GM21619 (cell line): ENCODE results near the gene KCMF1.

Source experiments
- ATAC-seq: cut with Tn5 transposase; IDR thresholded peaks from one replicate; pipeline ENCODE4 v1.9.1; 2021; ENCODE audit not compliant: unreplicated experiment

Gene KCMF1

GRCh38 chr2:85019121-85019520, 48.2 kb downstream of the KCMF1 start:
- ATAC-seq = no peak

DNA sequence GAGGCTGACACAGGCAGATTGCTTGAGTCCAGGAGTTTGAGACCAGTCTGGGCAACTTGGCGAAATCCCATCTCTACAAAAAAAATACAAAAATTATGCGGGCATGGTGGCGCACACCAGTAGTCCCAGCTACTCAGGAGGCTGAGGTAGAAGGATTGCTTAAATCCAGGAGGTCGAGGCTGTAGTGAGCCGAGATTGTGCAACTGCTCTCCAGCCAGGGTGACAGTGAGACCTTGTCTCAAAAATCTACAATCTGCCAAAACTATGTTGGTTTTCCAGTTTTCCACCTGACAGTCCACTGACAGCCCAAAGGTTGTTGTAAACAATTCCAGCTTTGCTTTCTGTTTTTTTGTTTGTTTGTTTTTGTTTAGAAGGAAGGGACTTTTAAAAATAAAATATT, 51.3 kb downstream of the KCMF1 start:
- no peak for ATAC-seq

DNA sequence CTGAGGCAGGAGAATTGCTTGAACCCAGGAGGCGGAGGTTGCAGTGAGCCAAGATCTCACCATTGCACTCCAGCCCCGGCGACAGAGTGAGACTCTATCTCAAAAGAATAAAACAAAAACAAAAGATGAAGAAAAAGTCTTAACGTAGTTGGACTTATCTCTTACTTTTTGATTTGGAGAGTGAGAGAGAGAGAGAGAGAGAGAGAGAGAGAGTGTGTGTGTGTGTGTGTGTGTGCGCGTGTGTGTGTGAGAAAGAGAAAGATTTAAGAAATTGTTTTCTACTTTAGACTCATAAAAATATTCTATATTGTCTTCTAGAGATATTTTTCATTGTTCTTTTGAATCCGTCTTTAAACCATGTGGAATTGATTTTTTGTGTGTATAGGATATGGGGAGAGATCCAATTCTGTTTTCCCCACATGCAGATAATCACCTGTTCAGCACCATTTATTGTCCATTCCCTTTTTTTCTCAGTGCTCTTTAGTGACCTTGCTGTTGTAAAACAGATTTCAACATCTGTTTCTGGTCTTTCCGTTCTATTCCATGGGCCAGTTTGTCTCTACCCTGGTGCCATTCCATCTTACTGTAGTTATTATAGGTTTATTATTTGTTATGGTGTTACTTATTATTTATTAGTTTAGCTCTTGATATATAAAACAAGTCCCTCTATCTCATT, 53.5 kb downstream of the KCMF1 start:
- ATAC-seq = no peak

DNA sequence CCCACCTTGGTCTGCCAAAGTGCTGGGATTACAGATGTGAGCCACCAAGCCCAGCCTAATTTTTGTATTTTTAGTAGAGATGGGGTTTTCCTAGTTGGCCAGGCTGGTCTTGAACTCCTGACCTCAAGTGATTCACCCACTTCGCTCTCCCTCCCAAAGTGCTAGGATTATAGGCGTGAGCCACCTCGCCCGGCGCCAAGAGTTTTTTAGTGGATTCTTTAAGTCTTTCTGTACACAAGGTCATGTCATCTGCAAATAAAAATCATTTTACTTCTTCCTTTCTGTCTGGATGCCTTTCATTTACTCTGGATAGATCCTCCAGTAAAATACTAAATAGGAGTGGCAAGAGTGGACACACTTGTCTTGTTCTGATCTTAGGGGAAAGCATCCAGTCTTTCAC, 61.7 kb downstream of the KCMF1 start:
- ATAC-seq = no peak

DNA sequence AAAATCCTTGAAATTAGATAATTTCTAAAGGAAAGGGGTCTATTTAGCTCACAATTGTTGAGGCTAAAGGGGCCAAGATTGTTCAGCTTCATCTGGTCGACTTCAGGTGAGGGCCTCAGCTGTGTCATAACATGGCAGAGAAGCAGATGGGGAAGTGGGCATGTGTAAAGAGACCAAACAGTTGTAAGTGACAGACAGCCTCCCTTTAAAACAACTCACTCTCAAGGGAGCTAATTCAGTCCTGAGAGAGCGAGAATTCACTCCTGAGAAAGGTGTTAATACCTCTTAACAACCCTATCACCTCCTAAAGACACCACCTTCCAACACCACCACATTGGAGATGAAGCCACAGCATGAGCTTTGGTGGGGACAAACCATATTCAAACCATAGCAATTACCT, 62.4 kb downstream of the KCMF1 start:
- no peak for ATAC-seq

- ATAC-seq = no peak
These were observed 63.2 kb downstream of the KCMF1 start for GRCh38 chr2:85034158-85034557.

GRCh38 chr2:85037622-85038021, 66.7 kb downstream of the KCMF1 start:
- ATAC-seq = no peak

DNA sequence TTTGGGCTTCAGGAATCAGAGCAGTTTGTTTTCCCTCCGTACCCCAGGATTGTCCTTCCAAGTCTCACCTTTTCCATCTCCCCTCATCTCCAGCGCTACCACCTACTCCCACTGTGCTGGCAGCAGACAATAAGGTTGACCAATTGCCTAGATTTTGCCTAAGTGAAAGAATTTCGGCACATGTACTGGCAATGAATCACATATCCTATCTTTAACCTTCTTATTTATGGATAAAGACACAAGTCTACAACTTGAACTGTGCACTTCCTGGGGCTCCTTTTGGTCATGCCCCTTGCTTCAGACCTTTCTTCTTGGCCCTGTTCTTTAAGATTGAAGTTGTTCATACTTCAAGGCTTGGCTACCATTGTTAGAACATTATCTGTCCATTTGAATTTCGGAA, 71.4 kb downstream of the KCMF1 start:
- ATAC-seq = no peak

DNA sequence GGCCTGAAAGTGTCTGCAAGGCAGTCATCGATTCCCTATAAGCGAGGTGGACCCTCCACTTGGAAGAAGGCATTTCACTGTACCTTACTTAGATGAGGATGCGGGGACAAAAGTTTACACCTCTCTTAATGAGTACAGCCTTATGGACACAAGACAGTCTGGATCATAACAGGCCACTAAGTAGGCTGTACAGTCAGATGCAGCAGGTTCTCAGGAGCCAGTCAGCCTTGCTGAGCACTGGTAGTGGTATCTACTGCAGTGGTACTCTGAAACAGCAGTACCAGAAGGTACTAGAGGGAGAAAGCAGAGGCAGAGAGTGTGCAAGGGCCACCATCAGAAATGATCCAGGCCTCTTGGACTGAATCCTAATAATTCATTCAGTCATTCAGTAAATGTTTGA, 77.6 kb downstream of the KCMF1 start:
- ATAC-seq = no peak

DNA sequence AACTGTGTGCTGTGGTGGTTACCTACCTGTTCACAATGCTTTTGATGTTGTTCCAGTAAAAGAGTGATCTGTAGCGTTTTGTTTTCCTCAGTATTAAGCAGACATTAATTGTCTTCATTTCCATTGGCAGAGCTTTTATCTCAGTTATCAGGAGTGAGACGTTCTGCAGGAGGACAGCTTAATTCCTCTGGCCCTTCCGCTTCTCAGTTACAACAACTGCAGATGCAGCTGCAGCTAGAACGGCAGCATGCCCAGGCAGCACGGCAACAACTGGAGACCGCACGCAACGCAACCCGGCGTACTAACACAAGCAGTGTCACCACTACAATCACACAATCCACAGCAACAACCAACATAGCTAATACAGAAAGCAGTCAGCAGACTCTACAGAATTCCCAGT, 78.3 kb downstream of the KCMF1 start:
- ATAC-seq = no peak

GRCh38 chr2:85053802-85054201, 82.8 kb downstream of the KCMF1 start:
- ATAC-seq = no peak

DNA sequence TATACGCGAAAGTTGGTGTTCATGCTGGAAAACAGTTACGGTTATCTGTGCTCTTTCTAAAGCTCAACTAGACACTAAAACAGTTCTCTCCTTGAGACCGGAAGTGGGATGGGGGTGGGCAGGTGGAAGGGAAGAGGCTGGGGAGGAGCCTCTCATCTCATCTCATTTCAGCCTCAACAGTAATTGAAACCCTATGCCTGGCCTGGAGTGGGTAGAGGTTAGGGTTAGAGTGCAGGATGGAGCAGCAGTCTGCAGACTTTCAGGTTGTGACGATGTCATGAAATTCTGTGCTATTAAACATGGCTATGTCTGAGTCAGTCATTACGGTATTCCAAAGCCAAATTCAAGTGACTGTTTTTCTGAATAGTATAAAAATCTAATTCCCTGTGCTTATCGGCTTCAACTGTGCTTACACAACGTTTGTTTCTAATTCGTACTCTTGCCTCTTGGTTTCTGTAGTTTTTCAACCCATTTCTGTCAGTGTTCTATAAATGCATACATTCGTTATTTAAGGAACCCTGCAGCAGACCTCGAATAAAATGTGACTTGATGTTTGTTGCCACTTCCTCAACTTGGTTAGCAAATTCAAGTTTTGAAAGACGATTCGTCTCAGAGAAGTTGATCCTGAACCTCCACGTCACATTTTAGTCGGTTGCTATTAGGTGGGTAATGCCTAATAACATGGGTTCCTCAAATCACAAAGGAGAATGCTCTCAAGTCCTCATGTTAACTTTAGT, 86.4 kb downstream of the KCMF1 start:
- ATAC-seq = no peak

DNA sequence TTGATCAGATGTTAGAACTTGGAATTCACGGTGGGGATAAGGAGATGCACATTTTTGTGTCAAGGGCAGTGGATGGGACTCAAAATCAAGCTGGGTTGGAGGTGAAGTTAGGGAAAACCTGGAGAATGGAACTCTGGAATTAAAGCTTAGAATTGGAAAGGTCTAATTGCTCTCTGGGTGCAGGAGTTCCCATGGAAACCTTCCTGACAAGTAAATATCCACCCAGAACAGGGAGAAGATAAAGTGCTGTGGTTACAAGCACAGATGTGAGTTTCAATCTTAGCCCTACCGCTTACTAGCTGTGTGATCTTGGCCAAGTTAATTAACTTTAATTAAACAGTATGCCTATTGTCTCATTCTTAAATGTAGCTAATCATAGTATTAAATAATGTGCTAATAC, 90.9 kb downstream of the KCMF1 start:
- no peak for ATAC-seq

- no peak for ATAC-seq
These were observed 91.6 kb downstream of the KCMF1 start for GRCh38 chr2:85062565-85062964.

- ATAC-seq = no peak
These were observed 93.1 kb downstream of the KCMF1 start for GRCh38 chr2:85063981-85064599.

GRCh38 chr2:85064927-85065577, 94.1 kb downstream of the KCMF1 start:
- no peak for ATAC-seq

- ATAC-seq = no peak
These were observed 95.2 kb downstream of the KCMF1 start for GRCh38 chr2:85066006-85066740.

- ATAC-seq = no peak
These were observed 96.0 kb downstream of the KCMF1 start for GRCh38 chr2:85066874-85067351.

GRCh38 chr2:85071096-85071495, 100.1 kb downstream of the KCMF1 start:
- no peak for ATAC-seq

DNA sequence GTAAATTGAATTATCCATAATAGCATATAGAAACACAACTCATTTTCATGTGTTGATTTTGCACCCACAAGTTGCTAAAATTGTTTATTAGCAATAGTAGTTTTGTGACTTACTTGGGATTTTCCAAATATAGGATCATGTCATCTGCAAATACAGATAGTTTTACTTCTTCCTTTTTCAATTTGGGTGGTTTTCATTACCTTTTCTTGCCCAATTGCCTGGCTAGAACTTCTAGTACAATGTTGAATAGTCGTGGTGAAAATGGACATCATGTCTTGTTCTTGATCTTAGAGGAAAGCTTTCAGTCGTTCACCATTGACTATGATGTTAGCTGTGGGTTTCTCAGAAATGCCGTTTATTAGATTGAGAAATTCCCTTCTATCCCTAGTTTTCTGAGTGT, 102.1 kb downstream of the KCMF1 start:
- ATAC-seq = no peak
